ENCODE data around the gene CD180.

CD180 gene

DNA sequence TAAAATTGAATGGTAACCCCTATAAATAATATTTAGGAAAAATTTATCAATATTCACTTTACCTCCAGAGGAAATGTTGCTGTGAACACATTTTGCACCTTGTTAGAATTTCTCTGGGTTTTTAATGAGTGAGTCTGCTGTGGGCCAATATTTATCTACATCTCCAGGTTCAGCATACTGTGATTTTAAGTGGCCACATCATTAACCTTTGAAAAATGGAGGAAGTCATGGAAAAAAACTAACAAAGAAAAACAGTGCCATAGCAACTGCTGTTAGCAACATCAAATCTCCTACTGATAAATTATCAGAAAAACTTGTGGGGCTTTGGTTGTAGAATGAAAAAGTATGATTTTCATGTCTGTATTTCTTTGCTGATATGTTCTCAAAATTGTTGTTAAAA is 55.0 kb downstream of the CD180 start:
- H3K36me3 ChIP-seq (ENCODE audit: insufficient read depth, low read length), result peaks cover 18% of the 10 kb centered on the region
- no peak overlapping the region for H3K9ac ChIP-seq (ENCODE audit: low read depth, low read length)
- H3K9me3 ChIP-seq (replicated peaks; ENCODE audit: low read length), result no peaks in the 10 kb centered on the region
- H3K27me3 ChIP-seq (ENCODE audit: control insufficient read depth, insufficient read depth, low read length), result no peaks in the 10 kb centered on the region
- H3K4me2 ChIP-seq (ENCODE audit: low read length), result no peak overlapping the region
- H3K4me3 ChIP-seq (ENCODE audit: low read length), result no peak overlapping the region
- no peaks in the 10 kb centered on the region for H3K4me1 ChIP-seq (ENCODE audit: control insufficient read depth, insufficient read depth, low read length)

- no peaks in the 10 kb centered on the region for H3K27me3 ChIP-seq (ENCODE audit: control insufficient read depth, insufficient read depth, low read length)
- peaks cover 16% of the 10 kb centered on the region for H3K36me3 ChIP-seq (ENCODE audit: insufficient read depth, low read length)
- no peak overlapping the region for H3K9ac ChIP-seq (ENCODE audit: low read depth, low read length)
- no peaks in the 10 kb centered on the region for H3K9me3 ChIP-seq (replicated peaks; ENCODE audit: low read length)
- no peaks in the 10 kb centered on the region for H3K4me1 ChIP-seq (ENCODE audit: control insufficient read depth, insufficient read depth, low read length)
- no peak overlapping the region for H3K4me3 ChIP-seq (ENCODE audit: low read length)
- no peak overlapping the region for H3K4me2 ChIP-seq (ENCODE audit: low read length)
These were observed 56.2 kb downstream of the CD180 start for GRCh38 chr5:67140413-67140812.

DNA sequence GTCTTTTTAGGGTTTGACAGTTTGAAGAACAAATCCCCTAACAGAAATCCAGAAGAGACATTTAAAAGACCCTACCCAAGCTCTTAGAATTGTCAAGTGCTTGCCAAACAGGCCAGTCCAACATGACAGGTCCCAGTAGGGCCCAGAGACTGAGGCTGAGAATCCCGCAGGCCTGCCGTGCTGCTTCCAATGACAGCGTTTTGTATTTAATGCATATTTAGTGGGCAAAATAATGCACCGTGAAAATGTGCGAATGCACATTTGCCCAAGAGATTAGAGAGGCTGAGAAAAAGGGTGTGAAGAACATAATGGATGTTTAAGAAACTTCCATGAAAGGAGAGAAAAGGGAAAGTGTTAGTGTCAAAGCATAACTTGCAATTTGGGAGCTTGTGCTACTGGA is 57.6 kb downstream of the CD180 start:
- Histone ChIP-seq H3K4me2 (ENCODE audit: low read length) (no peak overlapping the region), H3K27me3 (ENCODE audit: control insufficient read depth, insufficient read depth, low read length) (no peaks in the 10 kb centered on the region), H3K4me1 (ENCODE audit: control insufficient read depth, insufficient read depth, low read length) (no peaks in the 10 kb centered on the region), H3K36me3 (ENCODE audit: insufficient read depth, low read length) (peaks cover 8% of the 10 kb centered on the region), H3K9me3 (replicated peaks; ENCODE audit: low read length) (no peaks in the 10 kb centered on the region), H3K9ac (ENCODE audit: low read depth, low read length) (no peak overlapping the region), H3K4me3 (ENCODE audit: low read length) (no peak overlapping the region)

DNA sequence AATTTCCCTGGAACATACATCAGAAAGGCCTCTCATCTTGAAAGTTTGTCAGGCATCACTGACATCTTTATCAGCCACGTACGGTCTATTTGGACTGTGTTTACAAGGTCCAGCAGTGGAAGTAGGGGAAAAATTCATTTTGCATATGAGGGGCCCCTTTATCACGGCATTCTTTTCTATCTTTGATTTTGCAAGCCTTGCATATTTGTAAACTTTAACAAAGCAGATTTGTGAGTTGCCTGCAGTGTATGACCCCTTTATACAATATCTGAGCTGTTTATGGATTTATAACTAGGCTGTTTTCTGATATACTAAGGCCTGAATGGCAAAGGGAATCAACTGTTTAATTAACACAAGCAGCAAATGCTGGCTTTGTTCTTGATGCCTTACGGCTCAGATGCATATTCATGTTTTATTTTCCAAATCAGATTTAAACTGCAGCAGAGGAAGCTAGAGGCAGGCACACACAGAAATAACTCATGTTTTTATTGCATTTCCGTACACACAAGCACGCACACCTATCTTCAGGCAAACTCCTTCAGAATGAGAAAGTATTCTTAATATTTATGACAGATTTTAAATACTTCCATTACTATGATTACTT is 61.1 kb downstream of the CD180 start:
- no peak overlapping the region for H3K9ac ChIP-seq (ENCODE audit: low read depth, low read length)
- H3K4me1 ChIP-seq (ENCODE audit: control insufficient read depth, insufficient read depth, low read length), result no peaks in the 10 kb centered on the region
- H3K27me3 ChIP-seq (ENCODE audit: control insufficient read depth, insufficient read depth, low read length), result no peaks in the 10 kb centered on the region
- H3K4me3 ChIP-seq (ENCODE audit: low read length), result no peak overlapping the region
- H3K4me2 ChIP-seq (ENCODE audit: low read length), result no peak overlapping the region
- no peaks in the 10 kb centered on the region for H3K9me3 ChIP-seq (replicated peaks; ENCODE audit: low read length)
- H3K36me3 ChIP-seq (ENCODE audit: insufficient read depth, low read length), result peaks cover 3% of the 10 kb centered on the region

DNA sequence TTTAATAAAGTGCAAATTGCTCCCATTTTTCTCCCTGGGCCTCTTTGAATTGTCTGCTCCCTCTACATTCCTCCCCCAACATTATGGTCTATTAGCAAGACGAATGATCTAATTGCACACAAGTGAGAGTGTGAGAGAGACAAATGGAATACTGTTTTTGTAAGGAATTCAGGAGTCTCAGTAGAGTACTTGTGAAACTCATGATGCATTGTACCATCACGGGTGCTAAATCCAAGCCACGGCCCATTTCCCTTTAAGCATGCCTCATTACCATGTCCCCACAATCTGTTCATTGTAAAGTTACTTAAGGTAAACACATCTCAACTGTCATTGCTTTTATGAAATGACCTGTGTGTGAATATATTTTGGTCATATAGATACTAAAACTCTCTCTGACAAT is 62.8 kb downstream of the CD180 start:
- Histone ChIP-seq H3K36me3 (ENCODE audit: insufficient read depth, low read length) (peaks cover 7% of the 10 kb centered on the region), H3K9ac (ENCODE audit: low read depth, low read length) (no peak overlapping the region), H3K9me3 (replicated peaks; ENCODE audit: low read length) (no peaks in the 10 kb centered on the region), H3K4me3 (ENCODE audit: low read length) (no peak overlapping the region), H3K4me2 (ENCODE audit: low read length) (no peak overlapping the region), H3K4me1 (ENCODE audit: control insufficient read depth, insufficient read depth, low read length) (no peaks in the 10 kb centered on the region), H3K27me3 (ENCODE audit: control insufficient read depth, insufficient read depth, low read length) (no peaks in the 10 kb centered on the region)

DNA sequence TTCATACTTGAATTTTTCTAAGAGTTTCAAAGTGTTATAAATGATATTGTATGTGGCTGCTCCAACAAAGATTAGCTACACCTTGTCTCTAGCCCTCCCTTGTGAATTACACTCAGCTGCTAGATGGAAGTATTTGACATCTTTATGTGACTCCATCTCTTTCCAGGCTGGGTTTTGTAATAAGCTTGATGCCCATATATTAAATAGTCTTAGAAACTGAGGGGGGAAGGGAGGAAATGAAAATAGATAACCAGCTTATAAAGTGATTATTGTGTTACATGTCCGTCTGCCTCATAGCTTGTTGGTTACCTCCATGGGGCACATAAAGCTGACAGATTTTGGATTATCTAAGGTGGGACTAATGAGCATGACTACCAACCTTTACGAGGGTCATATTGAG is 63.4 kb downstream of the CD180 start:
- no peak overlapping the region for H3K4me2 ChIP-seq (ENCODE audit: low read length)
- H3K4me1 ChIP-seq (ENCODE audit: control insufficient read depth, insufficient read depth, low read length), result no peaks in the 10 kb centered on the region
- no peaks in the 10 kb centered on the region for H3K27me3 ChIP-seq (ENCODE audit: control insufficient read depth, insufficient read depth, low read length)
- H3K4me3 ChIP-seq (ENCODE audit: low read length), result no peak overlapping the region
- H3K9me3 ChIP-seq (replicated peaks; ENCODE audit: low read length), result no peaks in the 10 kb centered on the region
- H3K9ac ChIP-seq (ENCODE audit: low read depth, low read length), result no peak overlapping the region
- H3K36me3 ChIP-seq (ENCODE audit: insufficient read depth, low read length), result peaks cover 7% of the 10 kb centered on the region

GRCh38 chr5:67129768-67130167 is 66.8 kb downstream of the CD180 start:
- H3K27me3 ChIP-seq (ENCODE audit: control insufficient read depth, insufficient read depth, low read length), result no peaks in the 10 kb centered on the region
- H3K9ac ChIP-seq (ENCODE audit: low read depth, low read length), result no peak overlapping the region
- no peak overlapping the region for H3K4me2 ChIP-seq (ENCODE audit: low read length)
- no peaks in the 10 kb centered on the region for H3K9me3 ChIP-seq (replicated peaks; ENCODE audit: low read length)
- H3K4me1 ChIP-seq (ENCODE audit: control insufficient read depth, insufficient read depth, low read length), result no peaks in the 10 kb centered on the region
- H3K36me3 ChIP-seq (ENCODE audit: insufficient read depth, low read length), result peaks cover 7% of the 10 kb centered on the region
- H3K4me3 ChIP-seq (ENCODE audit: low read length), result no peak overlapping the region

All from skeletal muscle satellite cell (primary cell).